HepG2 (cell line): ENCODE measurements around the gene DCDC2.

ENCODE experiments used
- FOXK2 ChIP-seq: fragments of 450-650 bp; IDR thresholded peaks from 2 replicates; pipeline ENCODE4 v1.6.1; 2016
- PAF1 ChIP-seq: IDR thresholded peaks from 2 replicates; pipeline ENCODE4 v1.6.1; 2016; ENCODE audit warnings: missing genetic modification reagents, missing compliant biosample characterization

DNA sequence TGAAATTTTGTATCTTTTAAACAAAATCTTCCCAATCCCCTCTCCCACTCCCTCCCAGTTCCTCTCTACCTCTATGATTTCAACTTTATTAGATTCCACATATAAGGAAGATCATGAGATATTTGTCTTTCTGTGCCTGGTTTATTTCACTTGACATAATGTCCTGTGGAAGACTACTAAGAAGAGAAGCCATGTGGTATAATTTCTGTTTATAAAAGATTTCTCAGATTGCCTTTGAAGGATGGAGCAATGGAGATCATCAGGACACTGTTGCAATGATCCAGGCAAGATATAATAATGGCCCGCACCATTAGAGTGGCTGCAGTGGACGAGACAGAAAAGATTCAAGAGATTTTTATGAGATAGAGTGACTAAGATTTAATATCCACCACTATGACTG, 218.8 kb downstream of the DCDC2 start:
- TF ChIP-seq PAF1 (CRISPR knock-in tag) (no peak), FOXK2 (no peak)
